Muscle of back (tissue), 11 donors: ENCODE measurements around the gene RAPGEF6. TPM values are rescaled to one million over a fixed set of nuclear protein-coding genes. Genes with fewer than 3 reads are reported as not detected.
A peak's percentile ranks its signal among the peaks of the same experiment; 100 is the strongest.
"Not testable (repeated sequence)": the region's sequence is repeated elsewhere in the genome, so short reads cannot be mapped to it uniquely, and the experiment has no call there.

Experiments
- DNase-seq, 3 donors: peaks; one replicate each; pipeline versions ENCODE4 v3.0.0 to v3.0.0-alpha.2; 2013
- polyA plus RNA-seq, 10 donors: library from polyadenylated mRNA; unstranded; fragments of 120-200 nt; gene quantifications; one replicate each; pipeline ENCODE4 v1.2.1, GENCODE V29; 2013; ENCODE audit not compliant: insufficient read length in 10 of 10

The RAPGEF6 gene
- polyA plus RNA-seq, 10 donors = 6.0 to 12.1 (median 9.7) TPM

- no peak for DNase-seq
Measured at GRCh38 chr5:131389096-131389868, 245.7 kb downstream of the RAPGEF6 start.

DNA sequence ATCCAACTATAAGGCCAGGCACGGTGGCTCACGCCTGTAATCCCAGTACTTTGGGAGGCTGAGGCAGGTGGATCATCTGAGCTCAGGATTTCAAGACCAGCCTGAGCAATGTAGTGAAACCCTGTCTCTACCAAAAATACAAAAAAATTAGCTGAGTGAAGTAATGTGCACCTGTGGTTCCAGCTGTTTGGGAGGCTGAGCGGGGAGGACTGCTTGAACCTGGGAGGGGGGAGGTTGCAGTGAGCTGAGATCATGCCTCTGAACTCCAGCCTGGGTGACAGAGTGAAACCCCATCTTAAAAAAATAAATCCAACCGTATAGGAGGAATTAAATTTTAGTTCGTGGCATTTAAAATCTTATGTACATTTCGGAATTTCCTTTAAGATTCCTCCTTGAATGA lies 247.8 kb downstream of the RAPGEF6 start:
- DNase-seq = no peak

DNA sequence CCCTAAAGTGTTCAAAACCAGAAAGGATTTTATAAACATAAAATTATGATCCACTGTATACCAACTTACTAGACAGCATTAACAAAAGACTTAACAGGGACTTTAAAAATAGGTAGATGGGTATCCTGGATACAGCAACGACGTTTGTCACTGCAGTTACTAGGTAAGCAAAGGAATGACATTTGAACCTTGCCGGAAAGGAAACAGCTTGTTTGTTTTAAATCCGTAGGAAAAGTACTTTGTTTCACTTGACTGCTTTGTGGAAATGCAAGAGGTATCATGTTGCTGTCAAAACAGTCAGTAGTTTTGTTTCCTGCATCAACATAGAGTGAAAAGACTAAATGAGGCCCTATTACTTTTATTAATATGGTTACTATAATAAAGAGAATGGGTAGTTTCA lies 248.2 kb downstream of the RAPGEF6 start:
- DNase-seq = no peak

- no peak for DNase-seq
Measured at GRCh38 chr5:131386124-131386523, 248.9 kb downstream of the RAPGEF6 start.

DNA sequence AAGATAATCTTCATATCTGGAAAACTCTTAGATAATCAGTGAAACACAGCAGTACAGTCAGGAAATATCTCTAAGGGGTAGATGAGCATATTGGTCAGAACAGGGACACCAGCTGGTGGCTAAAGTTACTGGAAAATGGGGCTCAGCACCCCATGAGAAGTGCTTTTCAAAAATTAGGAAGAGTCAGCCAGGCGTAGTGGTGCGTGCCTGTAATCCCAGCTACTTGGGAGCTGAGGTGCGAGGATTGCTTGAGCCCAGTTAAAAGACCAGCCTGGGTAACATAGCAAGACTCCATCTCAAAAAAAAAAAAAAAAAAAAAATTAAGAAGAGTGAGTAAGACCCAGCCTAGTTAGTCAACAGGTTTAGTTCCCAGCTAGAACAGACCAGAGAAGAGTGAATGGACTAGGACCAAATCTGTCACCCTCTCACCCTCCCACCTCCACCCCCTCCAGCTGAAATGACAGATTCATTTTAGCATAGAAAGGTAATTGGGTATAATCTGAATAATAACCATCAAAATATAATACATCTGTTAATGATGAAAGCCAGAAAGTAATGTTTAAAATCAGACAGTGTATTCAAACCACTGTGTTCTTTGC lies 250.3 kb downstream of the RAPGEF6 start:
- DNase-seq = no peak

- no peak for DNase-seq
Measured at GRCh38 chr5:131384173-131384572, 250.9 kb downstream of the RAPGEF6 start.

GRCh38 chr5:131382407-131383395 lies 252.3 kb downstream of the RAPGEF6 start:
- DNase-seq = peak in 2 of 3 donors; percentile 12 to 21

- DNase-seq = no peak
Measured at GRCh38 chr5:131381777-131382176, 253.3 kb downstream of the RAPGEF6 start.

DNA sequence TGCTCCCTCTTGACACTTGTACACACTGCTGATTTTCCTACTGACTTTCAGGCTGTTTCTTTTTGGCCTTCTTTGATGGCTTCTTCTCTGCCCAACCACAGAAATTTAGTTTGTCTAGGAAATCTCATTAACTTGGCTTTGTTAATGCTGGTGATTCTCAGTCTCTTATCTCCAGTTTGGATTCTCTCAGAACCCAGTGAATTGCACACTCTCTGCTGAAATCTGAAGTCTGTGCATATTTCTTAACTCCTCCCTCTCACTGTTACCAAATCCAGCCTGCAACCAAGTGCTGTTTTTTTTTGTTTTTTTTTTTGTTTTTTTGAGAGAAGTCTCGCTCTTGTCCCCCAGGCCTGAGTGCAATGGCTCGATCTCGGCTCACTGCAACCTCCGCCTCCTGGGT lies 254.0 kb downstream of the RAPGEF6 start:
- DNase-seq = no peak

GRCh38 chr5:131380238-131380637 lies 254.8 kb downstream of the RAPGEF6 start:
- DNase-seq = not testable (repeated sequence)

DNA sequence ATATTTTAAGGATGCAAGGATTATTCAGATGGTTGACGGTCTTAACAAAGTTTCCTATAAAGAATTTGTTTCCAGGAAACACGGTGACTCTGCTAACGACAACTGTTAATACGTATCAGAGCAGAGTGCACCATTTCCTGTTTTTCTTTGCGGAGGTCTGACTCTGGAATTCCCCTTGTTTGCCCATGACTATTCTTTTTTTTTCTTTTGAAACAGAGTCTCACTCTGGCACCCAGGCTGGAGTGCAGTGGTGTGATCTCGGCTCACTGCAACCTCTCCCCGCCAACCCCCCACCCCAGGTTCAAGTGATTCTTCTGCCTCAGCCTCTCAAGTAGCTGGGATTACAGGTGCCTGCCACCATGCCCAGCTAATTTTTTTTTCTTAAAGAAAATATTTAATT lies 255.3 kb downstream of the RAPGEF6 start:
- DNase-seq = peak in 2 of 3 donors; percentile 18 to 36

GRCh38 chr5:131378721-131379541 lies 256.1 kb downstream of the RAPGEF6 start:
- no peak for DNase-seq

GRCh38 chr5:131377785-131378325 lies 257.2 kb downstream of the RAPGEF6 start:
- DNase-seq = peak in 1 of 3 donors; percentile 19

GRCh38 chr5:131377346-131377745 lies 257.7 kb downstream of the RAPGEF6 start:
- DNase-seq = no peak

DNA sequence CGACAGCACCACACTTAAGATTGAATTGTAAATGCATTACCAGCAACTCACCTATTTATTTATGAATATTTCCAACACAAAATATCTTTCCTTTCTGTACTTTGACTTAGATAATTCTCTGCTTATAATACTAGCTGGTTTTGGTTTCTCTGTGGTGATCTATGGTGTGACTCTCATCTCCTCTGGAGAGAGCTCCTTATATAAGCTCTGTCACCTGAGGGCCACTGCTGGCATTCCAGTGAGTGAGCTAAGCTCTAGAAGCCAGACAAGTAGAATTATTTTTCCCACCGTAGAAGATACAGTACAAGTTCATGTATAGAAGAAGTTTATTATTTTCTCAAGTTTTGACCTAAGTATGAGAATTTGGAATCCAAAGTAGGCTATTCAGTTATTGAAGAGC lies 259.7 kb downstream of the RAPGEF6 start:
- no peak for DNase-seq

Other genes starting within 250 kb of the RAPGEF6 start
- gene FNIP1, start 161.8 kb upstream of the RAPGEF6 start, polyA plus RNA-seq = 10 to 100 TPM; 10.6 to 18.5 (median 13.1) TPM